CD4-positive, alpha-beta T cell (primary cell): ENCODE measurements around the gene RIMKLB. TPM values are rescaled to one million over a fixed set of nuclear protein-coding genes. Genes with fewer than 3 reads are reported as not detected.
A peak's percentile ranks its signal among the peaks of the same experiment; 100 is the strongest.

Source experiments
- ATAC-seq: fragments of 200-7000 bp; cut with Tn5 transposase; one replicate; pipeline ENCODE4 v1.10.0; 2022; ENCODE audit warnings: mild to moderate bottlenecking; ENCODE audit not compliant: poor library complexity
- CTCF ChIA-PET: fragments of 350-600 bp; sonication (Branson Sonifier 250); formaldehyde crosslinking; loops from one replicate; lab custom pipeline; 2021; ENCODE audit warnings: antibody characterized with exemption, inconsistent platforms; lab: Charles Lee
- POLR2A ChIA-PET: fragments of 350-600 bp; sonication (Branson Sonifier 250); formaldehyde crosslinking; loops from one replicate; lab custom pipeline; 2021; ENCODE audit warnings: antibody characterized with exemption, inconsistent platforms; lab: Charles Lee
- DNase-seq, 14 experiments: peaks; one replicate each; pipeline ENCODE4 v3.0.0-alpha.2; 2013 to 2020; ENCODE audit warnings: mixed read lengths in 2 of 14
- H3K27ac ChIP-seq, 2 donors: one replicate each; pipeline versions ENCODE4 v1.5.1 to v1.7.0; 2013; ENCODE audit warnings: low read length in 2 of 2, low read depth in 1 of 2, mild to moderate bottlenecking in 1 of 2
- H3K27me3 ChIP-seq, 2 experiments: 1 replicate in 1 of 2; 2 replicates in 1 of 2; pipeline versions ENCODE4 v1.6.1 to v1.7.0; 2013; ENCODE audit warnings: low read length in 2 of 2, control low read depth in 1 of 2, mild to moderate bottlenecking in 1 of 2, moderate library complexity in 1 of 2; ENCODE audit not compliant: insufficient read depth in 2 of 2, control insufficient read depth in 1 of 2
- H3K36me3 ChIP-seq: one replicate; pipeline ENCODE4 v1.6.1; 2013; ENCODE audit warnings: low read length, control low read depth; ENCODE audit not compliant: insufficient read depth
- H3K4me1 ChIP-seq: one replicate; pipeline ENCODE4 v1.6.1; 2013; ENCODE audit warnings: low read length, control low read depth; ENCODE audit not compliant: insufficient read depth
- H3K4me3 ChIP-seq: one replicate; pipeline ENCODE4 v1.5.1; 2013; ENCODE audit warnings: mild to moderate bottlenecking, low read length, moderate library complexity
- H3K9me3 ChIP-seq, 2 experiments: 1 replicate in 1 of 2; 2 replicates in 1 of 2; pipeline versions ENCODE4 v1.6.1 to v1.7.0; 2013; ENCODE audit warnings: low read length in 2 of 2, mild to moderate bottlenecking in 2 of 2, control low read depth in 1 of 2, moderate library complexity in 1 of 2; ENCODE audit not compliant: control insufficient read depth in 1 of 2, insufficient read depth in 1 of 2
- H3K27ac Mint-ChIP-seq: one replicate; pipeline ENCODE4 v1.8.0; 2020; ENCODE audit warnings: mixed read lengths
- H3K27me3 Mint-ChIP-seq: one replicate; pipeline ENCODE4 v1.8.0; 2021; ENCODE audit warnings: mixed read lengths
- H3K36me3 Mint-ChIP-seq: one replicate; pipeline ENCODE4 v1.8.0; 2021; ENCODE audit warnings: low read depth, mixed read lengths
- H3K4me1 Mint-ChIP-seq: one replicate; pipeline ENCODE4 v1.8.0; 2021; ENCODE audit warnings: low read depth, mixed read lengths
- H3K4me3 Mint-ChIP-seq: one replicate; pipeline ENCODE4 v1.8.0; 2020; ENCODE audit warnings: mild to moderate bottlenecking, mixed read lengths
- H3K9me3 Mint-ChIP-seq: one replicate; pipeline ENCODE4 v1.8.0; 2020; ENCODE audit warnings: mixed read lengths
- CTCF ChIP-seq: fragments of 200-600 bp; IDR thresholded peaks from one replicate; pipeline ENCODE4 v1.8.0; 2022; ENCODE audit warnings: antibody characterized with exemption, mild to moderate bottlenecking
- intact Hi-C, 2 experiments: fragments of 100-400 bp; cut with DNase I in 1 of 2; cut with micrococcal nuclease in 1 of 2; formaldehyde crosslinking; loops; one replicate each; pipeline versions ENCODE4 v1.15.1 to v1.9.0; 2023 to 2025; cut with DNase I, micrococcal nuclease
- total RNA-seq, 174 experiments: library from RNA in 2 of 174; stranded (reverse) in 2 of 174; gene quantifications; one replicate each; pipeline ENCODE4 v1.2.3 and lab custom pipeline; 2021 to 2026

RIMKLB gene
- total RNA-seq, 2 experiments from 2014 or later = 14.8 to 15.2 TPM

- H3K27me3 ChIP-seq = no peaks in the 10 kb centered on the region
- H3K4me1 ChIP-seq = peaks cover 11% of the 10 kb centered on the region
- ChIA-PET POLR2A (interaction anchor here (2.1 kb wide), 1 partner anchor 257 kb away, joined by 9 read pairs; the partner anchor contains the start of gene M6PR), CTCF (no interaction called here)
- H3K9me3 ChIP-seq = no peaks in the 10 kb centered on the region
- H3K36me3 ChIP-seq = no peaks in the 10 kb centered on the region
- no peak for ATAC-seq
- Mint-ChIP-seq H3K27ac (peak overlapping the region; percentile 16), H3K4me3 (no peak overlapping the region), H3K9me3 (no peaks in the 10 kb centered on the region), H3K27me3 (no peaks in the 10 kb centered on the region), H3K36me3 (peaks cover 3% of the 10 kb centered on the region), H3K4me1 (peaks cover 31% of the 10 kb centered on the region)
- intact Hi-C loops = loop anchor here in 1 of 2 experiments (10.0 kb wide), 1 partner anchor 1502 kb away; no protein-coding TSS in a partner anchor
- DNase-seq = peak in 2 of 14 experiments; percentile 9 to 22
- H3K27ac ChIP-seq = no peak overlapping the region
- no peak for TF ChIP-seq CTCF
- no peak overlapping the region for H3K4me3 ChIP-seq
These were observed 5.2 kb upstream of the RIMKLB start for GRCh38 chr12:8692573-8692972.

- Histone ChIP-seq H3K9me3 (no peaks in the 10 kb centered on the region), H3K27ac (no peak overlapping the region), H3K36me3 (no peaks in the 10 kb centered on the region), H3K4me1 (peaks cover 12% of the 10 kb centered on the region), H3K4me3 (no peak overlapping the region), H3K27me3 (no peaks in the 10 kb centered on the region)
- Mint-ChIP-seq H3K9me3 (no peaks in the 10 kb centered on the region), H3K27ac (no peak overlapping the region), H3K4me3 (peak overlapping the region; percentile 22), H3K27me3 (no peaks in the 10 kb centered on the region), H3K4me1 (peaks cover 45% of the 10 kb centered on the region), H3K36me3 (peaks cover 11% of the 10 kb centered on the region)
- ChIA-PET CTCF (interaction anchor here (0.6 to 0.9 kb wide), 2 partner anchors 38 to 297 kb away, joined by 3 read pairs; no protein-coding TSS in a partner anchor), POLR2A (interaction anchor here (0.6 kb wide), 1 partner anchor 1662 kb away, joined by 3 read pairs; no protein-coding TSS in a partner anchor)
- intact Hi-C loops = loop anchor here (5.0 to 10.0 kb wide), 2 partner anchors 352 to 1500 kb away; no protein-coding TSS in a partner anchor
- DNase-seq (no peak), ATAC-seq (no peak)
- no peak for TF ChIP-seq CTCF
These were observed 2.7 kb upstream of the RIMKLB start for GRCh38 chr12:8695116-8695515.

- Mint-ChIP-seq H3K9me3 (no peaks in the 10 kb centered on the region), H3K4me1 (peaks cover 49% of the 10 kb centered on the region), H3K27me3 (no peaks in the 10 kb centered on the region), H3K4me3 (peak overlapping the region; percentile 96), H3K36me3 (peaks cover 11% of the 10 kb centered on the region), H3K27ac (peak overlapping the region; percentile 83)
- Histone ChIP-seq H3K4me3 (peak overlapping the region; percentile 72), H3K36me3 (no peaks in the 10 kb centered on the region), H3K4me1 (peaks cover 12% of the 10 kb centered on the region), H3K9me3 (no peaks in the 10 kb centered on the region), H3K27ac (peak overlapping the region in 1 of 2 donors; percentile 32), H3K27me3 (no peaks in the 10 kb centered on the region)
- no peak for ATAC-seq
- intact Hi-C loops = loop anchor here (2.0 to 10.0 kb wide), 4 partner anchors 214 to 1498 kb away; no protein-coding TSS in a partner anchor
- no peak for TF ChIP-seq CTCF
- CTCF ChIA-PET = no interaction called here
- POLR2A ChIA-PET = interaction anchor here (1.2 kb wide), 1 partner anchor 52 kb away, joined by 7 read pairs; no protein-coding TSS in a partner anchor
- DNase-seq = peak in 1 of 14 experiments; percentile 5
These were observed 1.2 kb upstream of the RIMKLB start for GRCh38 chr12:8696442-8697090.
